SK-N-SH (cell line): ENCODE results near the gene AXIN1. TPM values are rescaled to one million over a fixed set of nuclear protein-coding genes. Genes with fewer than 3 reads are reported as not detected.

Experiments used
- CTCF ChIA-PET: fragments of 300-600, 350-600 bp; formaldehyde crosslinking; extraction: SDS; loops from one replicate; lab custom pipeline; 2021; lab: Yijun Ruan, JAX
- POLR2A ChIA-PET: fragments of 350-600 bp; sonication (Branson Sonifier 250); formaldehyde crosslinking; extraction: SDS; loops from one replicate; lab custom pipeline; 2020; ENCODE audit warnings: antibody characterized with exemption, inconsistent platforms; lab: Yijun Ruan, JAX
- DNase-seq: peaks from one replicate; pipeline ENCODE4 v3.0.0; 2012
- H2AFZ ChIP-seq: fragments of 200-600 bp; sonication (generic); 2 replicates; pipeline ENCODE4 v1.8.1; 2016; ENCODE audit warnings: antibody characterized with exemption, mild to moderate bottlenecking, low read depth
- H3F3A ChIP-seq: fragments of 200-600 bp; sonication (generic); replicated peaks from 2 replicates; pipeline ENCODE3; 2016; ENCODE audit warnings: antibody characterized with exemption, mild to moderate bottlenecking; ENCODE audit not compliant: insufficient read depth
- H3K27ac ChIP-seq, 2 experiments: fragments of 200-500 bp in 1 of 2; fragments of 200-600 bp in 1 of 2; sonication (Bioruptor generic) in 1 of 2; sonication (generic), shearing (Covaris generic) in 1 of 2; 2 replicates each; pipeline versions ENCODE4 v1.5.1 to v1.6.1; 2014 to 2016; ENCODE audit warnings: low read depth in 2 of 2, inconsistent platforms in 1 of 2, low read length in 1 of 2, mild to moderate bottlenecking in 1 of 2, mixed read lengths in 1 of 2
- H3K27me3 ChIP-seq: fragments of 200-600 bp; sonication (generic), shearing (Covaris generic); 2 replicates; pipeline ENCODE4 v1.6.1; 2016; ENCODE audit warnings: mixed run types; ENCODE audit not compliant: insufficient read depth
- H3K36me3 ChIP-seq, 2 experiments: fragments of 200-500 bp in 1 of 2; fragments of 200-600 bp in 1 of 2; sonication (Bioruptor generic) in 1 of 2; sonication (generic) in 1 of 2; replicated peaks in 1 of 2; 2 replicates each; pipeline versions ENCODE3 to v1.5.1; 2014 to 2016; ENCODE audit warnings: low read length in 1 of 2, mild to moderate bottlenecking in 1 of 2; ENCODE audit not compliant: insufficient read depth in 2 of 2, control insufficient read depth in 1 of 2
- H3K4me1 ChIP-seq, 2 experiments: fragments of 200-500 bp in 1 of 2; fragments of 200-600 bp in 1 of 2; sonication (Bioruptor generic) in 1 of 2; sonication (generic), shearing (Covaris generic) in 1 of 2; 2 replicates each; pipeline versions ENCODE4 v1.5.1 to v1.6.1; 2014 to 2016; ENCODE audit warnings: low read depth in 1 of 2, low read length in 1 of 2, mixed run types in 1 of 2; ENCODE audit not compliant: insufficient read depth in 2 of 2, control insufficient read depth in 1 of 2
- H3K4me2 ChIP-seq: fragments of 200-600 bp; sonication (generic), shearing (Covaris generic); 2 replicates; pipeline ENCODE4 v1.6.1; 2017; ENCODE audit warnings: mixed run types
- H3K4me3 ChIP-seq, 2 experiments: fragments of 200-500 bp in 1 of 2; fragments of 200-600 bp in 1 of 2; sonication (Bioruptor generic) in 1 of 2; sonication (generic), shearing (Covaris generic) in 1 of 2; 2 replicates each; pipeline versions ENCODE4 v1.5.1 to v1.8.1; 2014 to 2016; ENCODE audit warnings: low read depth in 2 of 2, inconsistent platforms in 1 of 2, low read length in 1 of 2, mild to moderate bottlenecking in 1 of 2, mixed read lengths in 1 of 2, moderate library complexity in 1 of 2
- H3K79me2 ChIP-seq: fragments of 200-600 bp; sonication (generic); 2 replicates; pipeline ENCODE4 v1.8.1; 2017; ENCODE audit warnings: mild to moderate bottlenecking; ENCODE audit not compliant: insufficient read depth
- H3K9ac ChIP-seq: fragments of 200-600 bp; sonication (generic); 2 replicates; pipeline ENCODE4 v1.6.1; 2017; ENCODE audit warnings: mixed run types
- H3K9me2 ChIP-seq: fragments of 200-600 bp; sonication (generic); 2 replicates; pipeline ENCODE4 v1.6.1; 2017; ENCODE audit warnings: mixed run types
- H3K9me3 ChIP-seq: fragments of 200-600 bp; sonication (generic); 2 replicates; pipeline ENCODE4 v1.6.1; 2017; ENCODE audit warnings: mixed run types, mild to moderate bottlenecking, moderate library complexity
- H4K20me1 ChIP-seq: fragments of 200-600 bp; sonication (generic); 2 replicates; pipeline ENCODE4 v1.6.1; 2017; ENCODE audit warnings: mild to moderate bottlenecking, mixed run types; ENCODE audit not compliant: insufficient read depth
- CHD2 ChIP-seq: fragments of 150-350 bp; IDR thresholded peaks from 2 replicates; pipeline ENCODE4 v1.6.1; 2018; ENCODE audit warnings: low read length; ENCODE audit not compliant: partially characterized antibody
- ELF1 ChIP-seq: IDR thresholded peaks from 2 replicates; pipeline ENCODE4 v1.4.0; 2012
- EP300 ChIP-seq, 2 experiments: IDR thresholded peaks; 2 replicates each; pipeline versions ENCODE4 v1.4.0 to v1.6.1; 2012; ENCODE audit warnings: borderline replicate concordance in 1 of 2, low read depth in 1 of 2, low read length in 1 of 2
- EZH2phosphoT487 ChIP-seq: fragments of 200-600 bp; sonication (generic); IDR thresholded peaks from 2 replicates; pipeline ENCODE4 v1.6.1; 2017; ENCODE audit warnings: low read depth, mixed run types, mild to moderate bottlenecking, antibody characterized with exemption, moderate library complexity, borderline replicate concordance
- FOXJ3 ChIP-seq: sonication (generic); formaldehyde crosslinking; IDR thresholded peaks from 2 replicates; pipeline ENCODE4 v1.5.1; 2020; ENCODE audit warnings: mild to moderate bottlenecking, missing genetic modification reagents
- GATA2 ChIP-seq: sonication (generic); formaldehyde crosslinking; IDR thresholded peaks from 2 replicates; pipeline ENCODE4 v1.5.0; 2020; ENCODE audit warnings: mild to moderate bottlenecking, missing genetic modification reagents
- MAX ChIP-seq: IDR thresholded peaks from 2 replicates; pipeline ENCODE4 v1.4.0; 2012; ENCODE audit warnings: low read depth
- MXI1 ChIP-seq: IDR thresholded peaks from 2 replicates; pipeline ENCODE4 v1.6.1; 2012; ENCODE audit warnings: mild to moderate bottlenecking, low read depth, low read length, improper control_type of control experiment
- NFIC ChIP-seq: IDR thresholded peaks from 2 replicates; pipeline ENCODE4 v1.4.0; 2012; ENCODE audit warnings: borderline replicate concordance
- PBX3 ChIP-seq: IDR thresholded peaks from 2 replicates; pipeline ENCODE4; 2012
- POLR2AphosphoS5 ChIP-seq: IDR thresholded peaks from 2 replicates; pipeline ENCODE4 v1.6.1; 2012; ENCODE audit warnings: low read depth, low read length
- RAD21 ChIP-seq: IDR thresholded peaks from 2 replicates; pipeline ENCODE4 v1.6.1; 2012; ENCODE audit warnings: mild to moderate bottlenecking, low read length
- RCOR1 ChIP-seq: fragments of 150-350 bp; IDR thresholded peaks from 2 replicates; pipeline ENCODE4 v1.6.1; 2017; ENCODE audit warnings: antibody characterized with exemption, low read length
- RFX5 ChIP-seq: IDR thresholded peaks from 2 replicates; pipeline ENCODE4 v1.6.1; 2012; ENCODE audit warnings: mild to moderate bottlenecking, improper control_type of control experiment, low read length
- SIN3A ChIP-seq: IDR thresholded peaks from 2 replicates; pipeline ENCODE4 v1.6.1; 2012; ENCODE audit warnings: low read depth, mild to moderate bottlenecking, low read length, moderate library complexity, borderline replicate concordance
- TCF12 ChIP-seq: IDR thresholded peaks from 2 replicates; pipeline ENCODE4 v1.4.0; 2012
- TEAD4 ChIP-seq: IDR thresholded peaks from 2 replicates; pipeline ENCODE4 v1.4.0; 2012; ENCODE audit warnings: mild to moderate bottlenecking, borderline replicate concordance; ENCODE audit not compliant: insufficient read depth
- ZBTB33 ChIP-seq: IDR thresholded peaks from 2 replicates; pipeline ENCODE4 v1.4.0; 2012; ENCODE audit warnings: low read depth, borderline replicate concordance
- WGBS: methylation state at CpG from one replicate; pipeline ENCODE4 v1.1.6; 2017; ENCODE audit warnings: low lambda C conversion rate; 5-methylcytosine and 5-hydroxymethylcytosine counted together
- polyA plus RNA-seq, 3 experiments: library from polyadenylated mRNA; depleted of rRNA; stranded (reverse); fragments of >200 nt; gene quantifications; 2 replicates each; pipeline ENCODE4 v1.2.3, GENCODE V29; 2012
- TF ChIP-seq, protein P1 (sequence below): fragments of 150-350 bp; IDR thresholded peaks from 2 replicates; pipeline ENCODE4 v1.6.1; 2017; ENCODE audit warnings: antibody characterized with exemption, low read length, low read depth, borderline replicate concordance

AXIN1 gene
- polyA plus RNA-seq, 1 of the 3 experiments (the other 2 are of a cell fraction), result 19.9 TPM

GRCh38 chr16:339680-340079, 12.8 kb downstream of the AXIN1 start:
- Histone ChIP-seq H3K79me2 (peaks cover 92% of the 10 kb centered on the region), H3K27me3 (no peaks in the 10 kb centered on the region)
- no peak for TF ChIP-seq GATA2
- no peak for TF ChIP-seq TCF12
- TF ChIP-seq RFX5, result no peak
- no peak for TF ChIP-seq FOXJ3 (CRISPR knock-in tag)
- TF ChIP-seq TEAD4, result no peak
- no peak for TF ChIP-seq PBX3
- TF ChIP-seq, all 33 proteins: peak for 0
- Histone ChIP-seq H3K9ac (no peak overlapping the region), H3K4me1 (peaks cover 0 to 5% of the 10 kb centered on the region in 2 experiments; a peak in 1 of 4 replicates), H4K20me1 (peaks cover 82% of the 10 kb centered on the region), H3K36me3 (peaks cover 0 to 4% of the 10 kb centered on the region in 2 experiments), H3F3A (no peaks in the 10 kb centered on the region), H3K4me3 (no peak overlapping the region), H3K9me2 (no peaks in the 10 kb centered on the region), H3K9me3 (no peaks in the 10 kb centered on the region), H3K4me2 (no peak overlapping the region), H3K27ac (no peak overlapping the region), H2AFZ (no peak overlapping the region)
- DNase-seq, result no peak
- POLR2A ChIA-PET, result no interaction called here
- CTCF ChIA-PET, result no interaction called here
- 91% methylated on average over 4 of the region's 5 CpGs for WGBS

GRCh38 chr16:337975-338575, 14.4 kb downstream of the AXIN1 start:
- Histone ChIP-seq H2AFZ (no peak overlapping the region), H3K79me2 (peaks cover 90% of the 10 kb centered on the region), H3F3A (no peaks in the 10 kb centered on the region), H3K27ac (no peak overlapping the region; a peak in 1 of 4 replicates), H3K4me2 (no peak overlapping the region), H4K20me1 (peaks cover 83% of the 10 kb centered on the region), H3K36me3 (peaks cover 0 to 4% of the 10 kb centered on the region in 2 experiments), H3K27me3 (no peaks in the 10 kb centered on the region), H3K4me3 (no peak overlapping the region), H3K9me2 (no peaks in the 10 kb centered on the region), H3K9ac (no peak overlapping the region), H3K9me3 (no peaks in the 10 kb centered on the region), H3K4me1 (peaks cover 0 to 5% of the 10 kb centered on the region in 2 experiments; a peak in 1 of 4 replicates)
- WGBS, result 92% methylated on average over 19 of the region's 21 CpGs
- no peak for DNase-seq
- CTCF ChIA-PET, result interaction anchor here (1.1 to 1.5 kb wide), 3 partner anchors 14 to 273 kb away, joined by 3 to 5 read pairs (median 4); partner anchors contain the start of gene AXIN1
- no peak for TF ChIP-seq PBX3
- no peak for TF ChIP-seq SIN3A
- TF ChIP-seq MXI1, result no peak
- TF ChIP-seq RAD21, result no peak
- TF ChIP-seq CHD2, result no peak
- TF ChIP-seq POLR2AphosphoS5, result no peak
- TF ChIP-seq ELF1, result no peak
- TF ChIP-seq MAX, result no peak
- no peak for TF ChIP-seq EP300 (IDR thresholded peaks at IDR 0.05; ENCODE audit: borderline replicate concordance in 1 of 2, low read depth in 1 of 2, low read length in 1 of 2)
- no peak for TF ChIP-seq NFIC
- TF ChIP-seq TEAD4, result no peak
- TF ChIP-seq, protein P1, sequence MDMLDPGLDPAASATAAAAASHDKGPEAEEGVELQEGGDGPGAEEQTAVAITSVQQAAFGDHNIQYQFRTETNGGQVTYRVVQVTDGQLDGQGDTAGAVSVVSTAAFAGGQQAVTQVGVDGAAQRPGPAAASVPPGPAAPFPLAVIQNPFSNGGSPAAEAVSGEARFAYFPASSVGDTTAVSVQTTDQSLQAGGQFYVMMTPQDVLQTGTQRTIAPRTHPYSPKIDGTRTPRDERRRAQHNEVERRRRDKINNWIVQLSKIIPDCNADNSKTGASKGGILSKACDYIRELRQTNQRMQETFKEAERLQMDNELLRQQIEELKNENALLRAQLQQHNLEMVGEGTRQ, result no peak
- no peak for TF ChIP-seq RCOR1
- TF ChIP-seq EZH2phosphoT487, result no peak
- TF ChIP-seq ZBTB33, result no peak
- no peak for TF ChIP-seq RFX5
- POLR2A ChIA-PET, result no interaction called here
